B cell (primary cell): ENCODE results near the gene PHLPP1. TPM values are rescaled to one million over a fixed set of nuclear protein-coding genes. Genes with fewer than 3 reads are reported as not detected.

Experiments
- ATAC-seq: fragments of 200-7000 bp; cut with Tn5 transposase; one replicate; pipeline ENCODE4 v1.10.0; 2021; ENCODE audit warnings: low read depth, mild to moderate bottlenecking, moderate number of reproducible peaks, moderate library complexity
- CTCF ChIA-PET: fragments of 350-600 bp; sonication (Branson Sonifier 250); formaldehyde crosslinking; loops from one replicate; lab custom pipeline; 2021; ENCODE audit warnings: antibody characterized with exemption, inconsistent platforms; lab: Charles Lee
- POLR2A ChIA-PET: fragments of 350-600 bp; sonication (Branson Sonifier 250); formaldehyde crosslinking; loops from one replicate; lab custom pipeline; 2021; ENCODE audit warnings: antibody characterized with exemption; lab: Charles Lee
- DNase-seq: peaks from one replicate; pipeline ENCODE4 v3.0.0; 2013
- H2AFZ ChIP-seq: 2 replicates; pipeline ENCODE4 v1.6.1; 2012; ENCODE audit warnings: mild to moderate bottlenecking, low read depth, low read length; ENCODE audit not compliant: insufficient read depth, poor library complexity, severe bottlenecking
- H3K27ac ChIP-seq, 2 donors: 1 replicate in 1 of 2; 2 replicates in 1 of 2; pipeline ENCODE4 v1.5.1; 2012 to 2013; ENCODE audit warnings: low read length in 2 of 2, mild to moderate bottlenecking in 2 of 2, moderate library complexity in 1 of 2
- H3K27me3 ChIP-seq, 4 experiments: fragments of 200-600 bp in 1 of 4; sonication (generic) in 1 of 4; replicated peaks in 1 of 4; 1 replicate in 2 of 4; 2 replicates in 2 of 4; pipeline versions ENCODE4 v1.6.1 to v1.7.0; 2013 to 2016; ENCODE audit warnings: low read length in 3 of 4, mild to moderate bottlenecking in 2 of 4, mixed read lengths in 1 of 4, moderate library complexity in 1 of 4; ENCODE audit not compliant: insufficient read depth in 4 of 4, control insufficient read depth in 3 of 4; ENCODE audit errors: control extremely low read depth in 1 of 4
- H3K36me3 ChIP-seq, 2 experiments: replicated peaks in 1 of 2; 1 replicate in 1 of 2; 2 replicates in 1 of 2; pipeline versions ENCODE4 v1.6.1 to v1.7.1; 2013; ENCODE audit warnings: low read length in 1 of 2; ENCODE audit not compliant: insufficient read depth in 2 of 2, control insufficient read depth in 1 of 2; ENCODE audit errors: control extremely low read depth in 1 of 2, extremely low read depth in 1 of 2
- H3K4me1 ChIP-seq, 2 donors: fragments of 200-600 bp in 1 of 2; sonication (generic) in 1 of 2; 1 replicate in 1 of 2; 2 replicates in 1 of 2; pipeline versions ENCODE4 v1.5.1 to v1.6.1; 2013 to 2017; ENCODE audit warnings: low read length in 2 of 2; ENCODE audit not compliant: control insufficient read depth in 2 of 2, insufficient read depth in 2 of 2
- H3K4me2 ChIP-seq: replicated peaks from 2 replicates; pipeline ENCODE3; 2012; ENCODE audit warnings: mild to moderate bottlenecking, low read depth, low read length; ENCODE audit not compliant: poor library complexity, severe bottlenecking
- H3K4me3 ChIP-seq, 5 experiments: fragments of 200-600 bp in 1 of 5; sonication (generic) in 1 of 5; 1 replicate in 3 of 5; 2 replicates in 2 of 5; pipeline versions ENCODE4 v1.5.1 to v1.7.0; 2011 to 2016; ENCODE audit warnings: low read length in 4 of 5, mild to moderate bottlenecking in 4 of 5, low read depth in 2 of 5, control low read depth in 1 of 5, moderate library complexity in 1 of 5; ENCODE audit not compliant: insufficient read depth in 1 of 5; ENCODE audit errors: control extremely low read depth in 1 of 5, extremely low read depth in 1 of 5
- H3K79me2 ChIP-seq: fragments of 200-600 bp; sonication (generic); one replicate; pipeline ENCODE4 v1.6.0; 2016; ENCODE audit warnings: low read length; ENCODE audit not compliant: control insufficient read depth, insufficient read depth
- H3K9ac ChIP-seq: fragments of 200-600 bp; sonication (generic); 2 replicates; pipeline ENCODE4 v1.6.1; 2017; ENCODE audit warnings: mild to moderate bottlenecking, low read length, moderate library complexity
- H3K9me3 ChIP-seq, 3 donors: one replicate each; pipeline versions ENCODE4 v1.6.1 to v1.7.1; 2013; ENCODE audit warnings: low read length in 2 of 3; ENCODE audit not compliant: control insufficient read depth in 2 of 3, insufficient read depth in 1 of 3; ENCODE audit errors: control extremely low read depth in 1 of 3
- H4K20me1 ChIP-seq: 2 replicates; pipeline ENCODE4 v1.6.0; 2012; ENCODE audit warnings: mild to moderate bottlenecking, low read length; ENCODE audit not compliant: insufficient read depth, control insufficient read depth, poor library complexity, severe bottlenecking
- H3K27ac Mint-ChIP-seq: one replicate; pipeline ENCODE4 v1.8.0; 2021; ENCODE audit warnings: mixed read lengths
- H3K27me3 Mint-ChIP-seq: one replicate; pipeline ENCODE4 v1.8.0; 2021; ENCODE audit warnings: mixed read lengths
- H3K4me1 Mint-ChIP-seq: one replicate; pipeline ENCODE4 v1.8.0; 2021; ENCODE audit warnings: mixed read lengths
- H3K4me3 Mint-ChIP-seq: one replicate; pipeline ENCODE4 v1.8.0; 2021; ENCODE audit warnings: mixed read lengths
- H3K9me3 Mint-ChIP-seq: one replicate; pipeline ENCODE4 v1.8.0; 2022; ENCODE audit warnings: mixed read lengths; ENCODE audit not compliant: insufficient read depth
- EZH2 ChIP-seq: IDR thresholded peaks from 2 replicates; pipeline ENCODE4 v1.6.1; 2012; ENCODE audit warnings: borderline replicate concordance, low read depth, mild to moderate bottlenecking, moderate library complexity, low read length; ENCODE audit not compliant: insufficient read depth, poor library complexity, severe bottlenecking
- WGBS: methylation state at CpG from one replicate; pipeline ENCODE4 v1.1.5; 2013; ENCODE audit warnings: missing lambda C conversion rate; ENCODE audit not compliant: insufficient coverage; 5-methylcytosine and 5-hydroxymethylcytosine counted together
- intact Hi-C: fragments of 100-400 bp; cut with micrococcal nuclease; formaldehyde crosslinking; loops from one replicate; pipeline ENCODE4 v1.10.0; 2022
- polyA plus RNA-seq: library from polyadenylated mRNA; depleted of rRNA; stranded (reverse); fragments of >200 nt; gene quantifications from 2 replicates; pipeline ENCODE4 v1.2.3, GENCODE V29; 2012
- total RNA-seq, 2 donors: library from RNA; stranded (reverse); fragments of 120-200 nt in 1 of 2; gene quantifications; 1 replicate in 1 of 2; 2 replicates in 1 of 2; pipeline versions ENCODE4 v1.2.3 to v1.2.4, GENCODE V29; 2013 to 2022
- TF ChIP-seq, protein P1 (sequence below): fragments of 200-600 bp; IDR thresholded peaks from one replicate; pipeline ENCODE4 v1.8.0; 2022; ENCODE audit warnings: antibody characterized with exemption, mild to moderate bottlenecking

PHLPP1 gene
- total and polyA plus RNA-seq, 2 donors (not counting 1 experiment from before 2014, with no cell fraction given) = 3.0 to 20.7 TPM

DNA sequence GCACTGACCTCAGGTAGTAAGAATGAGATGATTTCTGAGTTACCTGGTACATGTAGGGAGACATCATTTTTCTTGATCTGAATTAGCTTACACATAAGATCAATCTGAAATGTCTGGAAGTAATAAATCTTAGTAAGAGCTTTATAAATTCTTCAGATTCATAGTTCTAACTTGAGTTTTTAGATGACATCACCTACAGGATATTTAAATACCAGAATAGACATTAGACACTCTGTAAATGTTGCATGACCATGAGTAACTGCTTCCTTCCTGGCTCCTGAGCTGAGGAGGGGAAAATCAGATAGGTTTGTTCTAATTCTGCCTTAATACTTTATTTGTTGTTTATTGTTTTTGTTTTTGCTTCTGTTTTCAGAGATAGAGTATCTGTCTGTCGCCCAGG lies 181.8 kb downstream of the PHLPP1 start:
- Histone ChIP-seq H3K4me1 (no peaks in the 10 kb centered on the region), H3K4me2 (no peak overlapping the region), H3K36me3 (peaks cover 0 to 6% of the 10 kb centered on the region in 2 experiments), H4K20me1 (no peaks in the 10 kb centered on the region), H3K27ac (no peak overlapping the region), H3K4me3 (no peak overlapping the region), H3K27me3 (no peaks in the 10 kb centered on the region), H3K9me3 (no peaks in the 10 kb centered on the region), H3K79me2 (no peaks in the 10 kb centered on the region), H2AFZ (no peak overlapping the region), H3K9ac (no peak overlapping the region)
- H3K27me3 Mint-ChIP-seq = no peaks in the 10 kb centered on the region
- TF ChIP-seq, protein P1, sequence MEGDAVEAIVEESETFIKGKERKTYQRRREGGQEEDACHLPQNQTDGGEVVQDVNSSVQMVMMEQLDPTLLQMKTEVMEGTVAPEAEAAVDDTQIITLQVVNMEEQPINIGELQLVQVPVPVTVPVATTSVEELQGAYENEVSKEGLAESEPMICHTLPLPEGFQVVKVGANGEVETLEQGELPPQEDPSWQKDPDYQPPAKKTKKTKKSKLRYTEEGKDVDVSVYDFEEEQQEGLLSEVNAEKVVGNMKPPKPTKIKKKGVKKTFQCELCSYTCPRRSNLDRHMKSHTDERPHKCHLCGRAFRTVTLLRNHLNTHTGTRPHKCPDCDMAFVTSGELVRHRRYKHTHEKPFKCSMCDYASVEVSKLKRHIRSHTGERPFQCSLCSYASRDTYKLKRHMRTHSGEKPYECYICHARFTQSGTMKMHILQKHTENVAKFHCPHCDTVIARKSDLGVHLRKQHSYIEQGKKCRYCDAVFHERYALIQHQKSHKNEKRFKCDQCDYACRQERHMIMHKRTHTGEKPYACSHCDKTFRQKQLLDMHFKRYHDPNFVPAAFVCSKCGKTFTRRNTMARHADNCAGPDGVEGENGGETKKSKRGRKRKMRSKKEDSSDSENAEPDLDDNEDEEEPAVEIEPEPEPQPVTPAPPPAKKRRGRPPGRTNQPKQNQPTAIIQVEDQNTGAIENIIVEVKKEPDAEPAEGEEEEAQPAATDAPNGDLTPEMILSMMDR = no peak
- no peak for TF ChIP-seq EZH2
- intact Hi-C loops = no loop called here
- no peak overlapping the region for H3K4me3 Mint-ChIP-seq
- ChIA-PET POLR2A (no interaction called here), CTCF (no interaction called here)
- DNase-seq (no peak), ATAC-seq (no peak)
- H3K4me1 Mint-ChIP-seq = no peaks in the 10 kb centered on the region
- H3K27ac Mint-ChIP-seq = no peak overlapping the region
- WGBS = no CpG with 5 or more reads among the region's 1 CpG
- no peaks in the 10 kb centered on the region for H3K9me3 Mint-ChIP-seq

DNA sequence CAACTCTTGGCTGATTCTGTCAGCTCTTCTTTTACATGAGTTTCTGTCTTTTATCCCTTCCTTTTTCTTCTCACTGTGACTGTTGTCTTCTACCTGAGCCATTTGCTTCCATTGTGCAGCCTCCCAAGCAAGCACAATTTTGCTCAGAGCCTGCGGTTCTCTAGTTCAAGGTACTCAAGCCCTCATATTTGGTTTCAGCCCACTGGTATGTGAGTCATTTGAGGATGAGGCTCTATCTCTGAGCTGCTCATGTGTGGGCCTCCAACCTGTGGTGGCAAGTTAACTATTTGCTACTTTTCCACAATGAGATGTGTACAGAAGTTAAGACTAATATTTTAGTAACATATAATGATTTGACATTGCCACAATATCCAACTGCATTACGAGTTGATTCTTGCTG lies 183.0 kb downstream of the PHLPP1 start:
- Histone ChIP-seq H3K4me3 (no peak overlapping the region), H3K4me1 (no peaks in the 10 kb centered on the region), H3K9me3 (no peaks in the 10 kb centered on the region), H3K9ac (no peak overlapping the region), H4K20me1 (no peaks in the 10 kb centered on the region), H3K4me2 (no peak overlapping the region), H3K36me3 (peaks cover 0 to 8% of the 10 kb centered on the region in 2 experiments), H3K27me3 (no peaks in the 10 kb centered on the region), H2AFZ (no peak overlapping the region), H3K79me2 (no peaks in the 10 kb centered on the region), H3K27ac (no peak overlapping the region)
- intact Hi-C loops = no loop called here
- no peak overlapping the region for H3K27ac Mint-ChIP-seq
- TF ChIP-seq EZH2 = no peak
- TF ChIP-seq, protein P1 = no peak
- WGBS = no CpG with 5 or more reads among the region's 2 CpGs
- peaks cover 2% of the 10 kb centered on the region for H3K9me3 Mint-ChIP-seq
- CTCF ChIA-PET = no interaction called here
- no peak overlapping the region for H3K4me3 Mint-ChIP-seq
- no peaks in the 10 kb centered on the region for H3K27me3 Mint-ChIP-seq
- POLR2A ChIA-PET = no interaction called here
- no peaks in the 10 kb centered on the region for H3K4me1 Mint-ChIP-seq
- no peak for ATAC-seq
- DNase-seq = no peak
